HG03354 (cell line): ENCODE measurements around the gene RNF166.
"Not testable (repeated sequence)": the region's sequence is repeated elsewhere in the genome, so short reads cannot be mapped to it uniquely, and the experiment has no call there.

Source experiments
- ATAC-seq: cut with Tn5 transposase; IDR thresholded peaks from one replicate; pipeline ENCODE4 v1.9.1; 2021; ENCODE audit warnings: mild to moderate bottlenecking; ENCODE audit not compliant: unreplicated experiment, poor library complexity, severe bottlenecking

Gene RNF166

DNA sequence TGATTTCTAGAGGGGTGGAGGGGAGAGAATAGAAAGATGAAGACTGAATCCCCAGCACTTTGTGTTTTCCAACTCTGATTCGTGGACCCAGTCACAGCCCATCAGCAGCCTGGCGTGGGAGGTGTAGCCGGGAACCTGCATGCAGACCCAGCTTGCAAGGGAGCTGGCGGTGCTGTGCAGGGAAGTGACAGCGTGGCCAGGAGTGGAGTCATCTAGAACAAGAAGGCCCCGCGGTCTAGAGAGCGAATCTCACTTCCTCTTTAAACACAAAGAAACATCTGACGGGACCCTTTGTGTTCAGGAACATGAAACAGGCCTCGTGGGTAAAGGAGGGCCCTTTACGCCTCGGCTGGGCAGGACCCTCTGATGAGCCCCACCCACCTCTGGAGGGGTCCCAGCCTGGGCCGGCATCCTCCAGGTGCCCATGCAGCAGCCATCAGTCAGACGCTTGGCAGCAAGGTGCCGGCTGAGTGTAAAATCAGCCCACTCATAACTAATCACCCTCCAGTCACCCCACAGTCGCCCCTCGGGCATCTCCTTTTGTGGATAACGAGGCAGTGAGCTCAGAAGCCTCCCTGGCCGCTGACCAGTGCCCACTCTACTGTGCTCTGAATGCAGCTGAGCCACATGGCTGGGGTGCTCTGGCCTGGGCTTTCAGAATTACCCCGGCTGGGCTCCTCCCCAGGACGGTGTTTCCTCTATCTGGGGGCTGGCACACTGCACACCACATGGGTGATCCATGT, 24.3 kb downstream of the RNF166 start:
- peak; percentile 79 for ATAC-seq

DNA sequence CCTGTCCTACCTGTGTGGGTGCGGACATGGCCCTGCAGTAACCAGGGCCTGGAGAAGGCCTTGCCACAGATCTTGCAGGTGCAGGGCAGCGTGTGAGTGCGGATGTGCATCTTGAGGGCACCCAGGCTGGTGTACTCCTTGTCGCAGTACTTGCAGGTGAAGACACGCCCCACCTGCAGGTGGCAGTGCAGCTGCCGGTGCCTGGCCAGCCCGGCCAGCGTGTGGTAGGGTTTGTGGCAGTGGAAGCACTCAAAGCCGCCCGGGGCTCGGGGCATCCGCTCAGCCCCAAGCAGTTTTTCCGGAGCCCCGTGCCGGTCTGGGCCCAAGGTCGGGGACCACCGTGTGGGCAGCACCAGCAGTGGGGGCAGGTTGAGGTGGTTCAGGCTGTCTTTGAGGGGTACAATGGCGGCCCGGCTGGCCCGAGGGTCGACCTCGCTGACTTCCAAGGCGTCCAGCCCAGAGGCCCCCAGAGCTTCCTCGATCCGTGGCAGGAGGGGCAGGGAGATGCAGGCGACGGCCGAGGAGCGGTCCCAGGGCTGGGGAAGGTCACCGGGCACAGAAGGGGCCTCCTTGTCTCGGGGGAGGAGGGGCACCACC, 25.0 kb downstream of the RNF166 start:
- peak; percentile 13 for ATAC-seq

DNA sequence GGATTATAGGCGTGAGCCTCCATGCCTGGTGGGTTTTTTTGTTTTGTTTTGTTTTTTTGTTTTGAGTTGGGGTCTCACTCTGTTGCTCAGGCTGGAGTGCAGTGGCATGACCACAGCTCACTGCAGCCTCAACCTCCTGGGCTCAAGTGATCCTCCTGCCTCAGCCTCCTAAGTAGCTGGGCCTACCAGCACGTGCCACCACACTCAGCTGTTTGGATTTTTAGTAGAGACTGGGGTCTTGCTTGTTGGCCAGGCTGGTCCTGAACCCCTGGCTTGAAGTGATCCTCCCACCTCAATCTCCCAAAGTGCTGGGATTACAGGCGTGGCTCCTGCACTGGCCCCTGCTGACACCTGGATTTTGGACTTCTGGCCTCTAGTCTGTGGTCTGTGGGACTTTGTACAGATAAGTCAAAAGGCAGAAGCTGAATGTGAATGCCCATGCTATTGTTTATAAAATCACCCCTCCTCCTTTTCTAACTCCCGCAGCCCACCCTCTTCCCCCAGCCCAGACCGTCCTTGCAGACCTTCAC, 25.6 kb downstream of the RNF166 start:
- ATAC-seq = no peak

DNA sequence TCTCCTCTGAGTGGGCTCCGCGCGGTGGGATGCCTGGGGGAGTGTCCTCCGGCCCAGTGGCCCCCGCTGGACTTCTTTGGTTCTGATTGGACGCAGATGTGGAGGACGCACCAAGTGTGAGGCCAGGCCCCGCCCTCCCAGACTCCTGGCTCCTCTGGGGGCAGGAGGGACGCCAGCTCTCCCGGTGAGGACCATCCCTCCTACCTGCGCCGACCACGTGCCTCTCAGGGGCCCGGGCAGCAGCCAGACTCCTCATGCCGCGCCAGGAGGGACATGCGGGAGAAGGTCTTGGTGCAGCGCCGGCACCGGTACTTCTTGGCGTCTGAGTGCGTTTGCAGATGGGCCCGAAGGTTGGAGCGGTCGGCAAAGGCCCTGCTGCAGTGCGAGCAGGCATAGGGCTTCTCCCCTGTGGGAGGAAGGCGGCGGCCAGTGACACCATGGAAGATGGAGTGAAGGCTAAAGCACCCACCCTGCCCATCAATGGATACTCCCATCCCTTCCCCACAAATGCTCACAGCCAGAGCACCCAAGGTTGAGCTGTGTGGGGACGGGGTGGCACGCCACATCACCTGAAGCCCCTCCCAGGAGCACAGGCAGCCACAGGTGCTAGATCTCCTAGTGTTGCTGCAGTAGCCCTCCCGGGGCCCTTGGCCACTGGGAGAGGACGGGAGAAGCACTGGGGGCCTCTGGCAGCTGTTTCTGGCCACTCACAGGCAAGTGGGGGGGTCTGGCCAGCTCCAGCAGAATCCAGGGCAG, 27.8 kb downstream of the RNF166 start:
- ATAC-seq = no peak

DNA sequence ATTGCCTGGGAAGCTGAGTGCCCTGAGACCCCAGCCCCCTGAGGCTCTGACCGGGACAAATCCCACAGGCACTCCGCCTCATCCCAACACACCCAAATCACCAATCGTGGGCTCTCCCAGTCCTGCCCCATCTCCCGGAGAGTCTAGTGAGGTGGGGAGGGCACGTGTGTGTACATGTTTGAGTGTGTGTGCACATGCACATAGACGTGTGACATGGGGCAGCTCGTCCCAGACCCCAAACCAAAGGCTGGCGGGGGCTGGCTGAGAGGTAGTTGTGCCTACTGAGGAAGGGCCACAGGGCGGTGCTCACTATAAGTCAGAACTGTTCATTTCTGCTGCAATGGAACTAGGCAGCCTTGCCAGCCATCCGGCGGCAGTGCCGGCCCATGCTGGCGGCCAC, 28.5 kb downstream of the RNF166 start:
- ATAC-seq = no peak

DNA sequence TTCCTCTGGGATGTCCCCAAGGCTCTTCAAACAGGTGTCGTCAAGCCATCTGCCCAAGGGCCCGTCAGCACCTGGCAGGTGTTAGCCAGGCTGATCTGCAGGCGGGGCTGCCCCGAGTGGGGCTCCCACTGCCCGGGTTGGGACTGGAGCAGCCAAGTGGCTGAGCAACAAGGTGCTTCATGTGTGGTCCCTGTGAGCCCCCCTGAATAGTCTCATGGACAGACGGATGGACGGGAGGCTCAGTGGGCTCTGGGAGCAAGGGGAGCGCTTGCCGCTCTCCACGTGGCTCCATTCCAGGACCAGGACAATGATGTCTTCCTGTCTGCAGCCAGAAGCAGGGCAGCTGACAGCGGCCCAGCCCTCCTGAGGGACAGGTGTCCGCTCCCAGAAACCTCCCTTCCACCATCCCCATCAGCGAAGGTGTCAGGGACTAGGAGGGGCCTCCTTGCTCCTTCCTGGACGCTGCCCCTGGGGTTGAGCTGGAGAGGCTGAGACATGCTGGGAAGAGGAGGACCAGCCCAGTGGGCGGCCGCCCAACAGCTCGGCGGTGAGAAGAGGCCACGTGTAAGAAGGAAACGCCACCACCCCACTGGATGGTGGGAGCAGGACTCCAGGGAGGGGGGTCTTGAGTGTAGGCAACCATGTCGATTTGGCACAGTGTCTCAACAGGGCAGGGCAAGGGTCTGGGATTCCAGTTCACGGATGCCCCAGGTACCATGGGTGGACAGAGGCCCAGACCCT, 29.5 kb downstream of the RNF166 start:
- ATAC-seq = no peak

DNA sequence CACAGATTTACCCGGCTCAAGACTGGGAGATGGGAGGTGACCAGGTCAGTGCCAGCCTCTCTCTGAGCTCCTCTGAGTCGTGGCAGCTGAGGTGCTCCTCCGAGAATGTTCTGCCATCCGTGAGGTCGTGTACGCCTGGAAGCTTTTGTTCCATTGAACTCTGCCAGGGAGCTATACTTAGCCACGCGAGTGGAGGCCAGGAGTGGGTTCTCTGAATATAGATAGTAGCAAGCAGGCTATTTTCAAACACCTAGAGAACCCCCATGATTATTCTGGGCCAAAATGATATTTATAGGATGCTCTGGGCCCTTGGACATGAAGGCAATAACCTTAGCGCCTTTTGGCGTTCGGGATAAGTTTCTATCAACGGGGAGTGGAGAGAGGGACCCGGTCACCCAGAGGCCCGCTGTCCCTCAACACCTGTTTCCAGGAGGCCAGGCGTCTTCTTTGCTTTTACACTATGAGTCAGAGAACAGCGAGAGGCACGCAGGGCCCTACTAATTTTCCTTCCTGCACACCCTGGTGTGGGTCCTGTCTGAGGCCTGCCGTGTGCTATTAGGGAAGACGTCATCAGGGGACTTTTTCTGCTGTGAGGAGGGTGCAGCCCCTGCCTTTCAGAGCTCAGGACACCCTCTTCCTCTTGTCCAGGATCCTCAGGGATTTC, 32.4 kb downstream of the RNF166 start:
- no peak for ATAC-seq

DNA sequence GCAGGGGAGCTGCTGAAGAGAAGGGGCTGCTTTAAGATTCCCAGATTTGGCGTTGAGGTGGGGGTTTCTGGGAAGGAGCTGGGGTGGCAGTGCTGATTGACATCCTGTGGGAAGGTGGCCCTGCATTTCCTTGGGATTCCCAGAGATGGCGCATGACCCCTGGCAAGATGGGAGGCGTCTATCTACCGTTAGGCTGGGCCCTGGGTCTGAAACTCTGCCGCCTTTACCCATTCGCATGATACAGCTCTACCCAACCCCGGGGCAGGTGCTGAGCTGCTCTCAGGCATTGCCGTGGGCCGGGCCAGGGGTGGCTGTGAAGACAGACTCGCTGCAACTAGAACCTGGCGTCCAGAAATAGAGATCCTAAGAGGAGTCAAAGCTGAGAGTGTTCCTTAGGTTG, 33.4 kb downstream of the RNF166 start:
- ATAC-seq = no peak

DNA sequence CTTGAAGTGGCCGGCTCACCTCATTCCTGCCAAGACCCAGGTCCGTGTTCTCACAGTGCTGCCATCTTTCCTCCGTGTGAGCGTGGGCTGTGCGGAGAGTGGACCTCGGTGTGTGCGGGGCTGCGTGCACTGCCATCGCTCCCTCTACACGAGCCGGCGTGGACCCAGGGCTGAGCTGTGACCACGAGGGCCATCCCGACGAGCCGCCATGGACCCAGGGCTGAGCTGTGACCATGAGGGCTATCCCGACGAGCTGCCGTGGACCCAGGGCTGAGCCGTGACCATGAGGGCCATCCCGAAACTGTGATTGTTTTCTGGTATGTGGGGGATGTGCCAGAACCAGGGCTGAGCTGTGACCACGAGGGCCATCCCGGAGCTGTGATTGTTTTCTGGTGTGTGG, 34.4 kb downstream of the RNF166 start:
- ATAC-seq = no peak

DNA sequence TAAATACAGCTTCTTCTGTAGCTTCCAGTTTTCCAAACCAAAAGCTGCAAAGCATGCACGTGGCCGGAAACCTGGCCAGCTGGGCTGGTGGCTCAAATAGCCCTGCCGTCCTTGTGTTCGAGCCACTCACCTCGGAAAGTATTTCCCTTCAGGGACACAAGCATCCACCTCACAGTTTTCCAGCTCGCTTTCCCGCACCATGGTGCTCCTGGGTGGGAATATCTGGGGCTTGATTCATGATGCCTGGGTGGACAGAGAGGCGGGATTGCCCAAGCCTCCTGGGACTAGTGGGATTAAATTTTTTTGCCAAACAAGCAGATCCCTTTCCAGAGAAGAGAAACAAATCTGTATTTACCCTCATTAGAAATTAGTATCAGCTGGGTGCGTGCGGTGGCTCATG, 36.2 kb downstream of the RNF166 start:
- no peak for ATAC-seq

DNA sequence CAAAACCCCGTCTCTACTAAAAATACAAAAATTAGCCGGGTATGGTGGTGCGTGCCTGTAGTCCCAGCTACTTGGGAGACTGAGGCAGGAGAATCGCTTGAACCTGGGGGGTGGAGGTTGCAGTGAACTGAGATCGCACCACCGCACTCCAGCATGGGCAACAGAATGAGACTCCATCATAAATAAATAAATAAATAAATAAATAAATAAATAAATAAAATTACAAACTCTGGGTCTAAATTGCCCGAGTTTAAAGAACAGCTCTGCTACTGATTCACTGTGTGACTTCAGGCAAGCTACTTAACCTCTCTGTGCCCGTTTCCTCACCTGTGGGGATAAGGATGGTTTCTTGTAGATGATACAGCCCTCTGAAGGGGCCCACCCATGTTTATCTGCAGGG, 36.7 kb downstream of the RNF166 start:
- ATAC-seq = not testable (repeated sequence)

DNA sequence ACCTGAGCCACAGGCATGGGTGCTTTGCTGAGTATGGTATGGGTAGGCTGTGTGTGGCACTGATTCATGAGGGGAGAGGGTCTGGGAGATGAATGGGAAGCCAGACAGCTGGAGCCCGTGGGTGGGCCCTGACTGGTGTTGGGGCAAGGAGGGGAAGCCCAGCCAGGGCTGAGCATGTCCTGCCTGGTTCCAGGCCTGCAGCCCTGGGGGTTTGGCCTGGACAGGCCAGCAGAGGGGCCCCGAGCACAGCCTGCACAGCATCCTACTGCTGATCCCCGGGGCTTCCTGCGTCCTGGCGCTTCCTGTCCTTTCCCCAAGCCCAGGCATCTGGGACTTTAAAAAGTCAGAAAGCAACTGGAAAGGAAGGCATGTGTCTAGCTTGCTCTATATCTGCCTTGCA, 38.7 kb downstream of the RNF166 start:
- no peak for ATAC-seq

DNA sequence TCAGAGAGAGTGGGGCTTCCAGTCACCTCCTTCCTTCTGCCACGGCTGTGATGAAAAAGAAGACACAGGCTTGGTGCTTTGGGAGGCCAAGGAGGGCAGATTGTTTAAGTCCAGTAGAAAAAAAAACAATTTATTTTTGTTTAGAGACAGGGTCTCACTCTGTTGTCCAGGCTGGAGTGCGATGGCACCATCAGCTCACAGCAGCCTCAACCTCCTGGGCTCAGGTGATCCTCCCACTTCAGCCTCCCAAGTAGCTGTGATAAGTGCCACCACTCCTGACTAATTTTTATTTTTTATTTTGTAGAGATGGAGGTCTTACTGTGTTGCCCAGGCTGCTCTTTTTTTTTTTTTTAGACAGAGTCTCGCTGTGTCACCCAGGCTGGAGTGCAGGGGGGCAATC, 40.6 kb downstream of the RNF166 start:
- ATAC-seq = no peak

DNA sequence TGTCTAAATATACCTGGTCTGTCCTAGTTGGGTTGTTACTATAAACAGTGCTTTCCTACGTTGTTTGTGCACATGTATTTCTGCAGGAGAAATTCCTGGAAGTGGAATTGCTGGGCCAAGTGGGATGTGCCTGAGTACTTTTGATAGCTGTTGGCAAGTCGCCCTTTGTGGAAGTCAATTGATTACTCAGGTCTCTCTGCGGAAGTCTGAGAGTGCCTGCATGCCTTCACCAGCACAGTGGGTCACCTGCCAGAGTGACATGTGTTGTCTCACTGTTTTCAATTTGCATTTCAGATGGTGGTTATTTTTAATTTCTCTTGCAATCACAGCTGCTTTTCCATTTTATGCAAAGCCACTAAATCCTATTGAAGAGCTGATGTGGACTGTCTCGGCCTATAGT, 41.1 kb downstream of the RNF166 start:
- no peak for ATAC-seq

DNA sequence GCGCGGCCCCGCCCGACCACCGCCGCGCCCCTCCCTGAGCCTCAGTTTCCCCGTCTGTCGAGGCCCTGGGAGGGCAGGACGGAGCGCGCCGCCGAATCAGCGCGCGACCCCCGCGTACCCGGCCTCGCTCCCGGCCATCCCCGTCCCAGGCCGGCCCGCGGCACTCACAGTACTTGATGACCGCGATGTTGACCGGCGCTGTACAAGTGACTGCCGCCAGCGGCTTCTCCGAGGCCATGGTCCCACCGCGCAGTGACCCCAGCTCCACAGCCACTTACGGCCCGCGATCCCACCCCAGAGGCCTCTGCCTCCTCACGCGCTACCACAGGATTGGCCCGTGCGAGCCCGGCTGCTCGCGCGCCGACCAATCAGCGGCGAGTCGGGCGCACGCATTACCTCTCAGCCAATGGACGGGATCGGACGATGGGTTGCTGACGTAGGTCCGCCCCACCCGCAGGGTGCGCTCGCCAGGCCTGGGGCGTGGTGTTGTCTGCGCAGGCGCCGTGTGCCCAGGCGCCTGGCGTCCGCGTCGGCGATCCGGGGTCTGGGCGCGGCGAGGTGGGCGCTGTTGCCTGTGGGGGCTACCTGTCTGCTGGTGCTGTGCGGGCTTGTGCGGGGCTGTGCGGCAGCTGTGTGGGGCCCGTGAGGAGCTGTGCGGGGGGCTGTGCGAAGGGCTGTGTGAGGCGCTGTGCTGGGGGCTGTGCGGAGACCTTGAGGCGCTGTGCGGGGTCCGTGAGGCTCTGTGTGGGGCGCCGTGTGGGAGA, 43.2 kb downstream of the RNF166 start, which contains the start of gene MVD:
Gene MVD, minus strand, starts transcription at position 249 of the 764 bp plus-strand sequence. Its CDS starts 11 bp downstream, at position 238.
- peak; percentile 94 for ATAC-seq

DNA sequence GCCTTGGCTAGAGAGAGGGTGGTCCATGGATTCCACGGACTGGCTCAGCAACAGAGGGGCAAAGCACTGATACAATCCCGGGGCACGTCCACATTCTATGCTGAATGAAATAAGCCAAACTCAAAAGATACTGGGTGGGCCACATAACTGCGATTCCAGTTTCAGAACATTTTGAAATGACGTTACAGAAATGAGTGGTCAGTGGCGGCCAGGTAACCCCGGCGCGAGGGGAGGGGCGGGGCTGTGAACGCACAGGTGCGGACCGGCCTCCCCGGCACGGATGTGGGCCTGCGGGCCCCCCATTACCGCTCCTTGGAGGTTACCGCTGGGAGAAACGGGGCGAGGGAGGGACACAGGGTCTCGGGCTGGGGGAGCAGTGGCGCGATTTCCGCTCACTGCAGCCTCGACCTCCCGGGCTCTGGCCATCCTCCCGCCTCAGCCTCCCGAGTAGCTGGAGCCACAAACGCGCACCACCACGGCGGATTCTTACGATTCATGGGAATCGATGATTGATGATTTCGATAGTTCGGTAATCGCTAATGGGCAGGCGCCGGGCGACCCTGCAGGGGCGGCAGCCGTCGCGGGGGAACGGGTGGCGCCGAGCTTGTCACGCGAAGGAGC, 43.9 kb downstream of the RNF166 start:
- ATAC-seq = peak; percentile 11

DNA sequence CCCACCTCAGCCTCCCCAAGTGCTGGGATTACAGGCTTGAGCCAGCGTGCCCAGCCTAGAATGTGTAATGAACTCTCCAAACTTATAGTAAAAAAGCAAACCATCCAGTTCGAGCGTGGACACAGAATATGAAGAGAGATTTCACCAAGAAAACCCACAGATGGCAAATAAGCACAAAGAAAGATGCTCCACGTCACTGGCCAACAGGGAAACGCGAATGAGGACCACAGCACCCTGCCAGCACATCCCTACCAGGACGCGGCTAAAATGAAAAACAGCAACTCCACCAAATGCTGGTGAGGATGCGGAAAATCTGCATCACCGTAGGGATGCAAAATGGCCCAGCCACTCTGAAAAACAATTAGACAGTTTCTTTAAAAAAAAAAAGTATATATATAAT, 44.7 kb downstream of the RNF166 start:
- no peak for ATAC-seq

DNA sequence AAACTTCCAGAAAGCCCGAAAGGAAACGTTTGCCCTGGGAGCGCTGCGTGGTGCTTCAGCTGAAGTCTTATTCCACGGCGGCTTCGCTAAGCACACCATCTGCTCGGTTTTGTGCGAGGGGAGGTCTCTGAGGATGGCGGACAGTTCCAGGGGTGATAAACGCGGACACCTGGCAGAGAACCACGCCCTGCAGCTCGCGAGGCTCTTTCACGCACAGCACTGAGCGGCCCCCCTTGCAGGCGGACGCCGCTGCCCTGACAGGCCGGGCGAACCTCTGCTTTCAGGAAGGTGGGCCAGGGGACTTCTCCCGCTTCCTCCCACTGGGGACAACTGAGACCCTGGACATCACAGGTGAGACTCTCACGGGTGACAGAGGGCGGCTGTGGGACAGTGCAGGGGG, 47.0 kb downstream of the RNF166 start:
- no peak for ATAC-seq
